GM18498 (cell line): Measurements from ENCODE around the gene ARMC9.
"Not testable (repeated sequence)": the region's sequence is repeated elsewhere in the genome, so short reads cannot be mapped to it uniquely, and the experiment has no call there.

Source experiments
- ATAC-seq: cut with Tn5 transposase; IDR thresholded peaks from one replicate; pipeline ENCODE4 v1.9.1; 2021; ENCODE audit warnings: mild to moderate bottlenecking, moderate library complexity; ENCODE audit not compliant: unreplicated experiment

ARMC9 gene

GRCh38 chr2:231182513-231182899 is 15.9 kb upstream of the ARMC9 start:
- no peak for ATAC-seq

GRCh38 chr2:231183851-231184250 is 14.6 kb upstream of the ARMC9 start:
- ATAC-seq = no peak

GRCh38 chr2:231184319-231184718 is 14.1 kb upstream of the ARMC9 start:
- ATAC-seq = no peak

GRCh38 chr2:231185050-231185725 is 13.2 kb upstream of the ARMC9 start:
- ATAC-seq = no peak

GRCh38 chr2:231185886-231186285 is 12.5 kb upstream of the ARMC9 start:
- no peak for ATAC-seq

GRCh38 chr2:231186325-231186724 is 12.1 kb upstream of the ARMC9 start:
- ATAC-seq = no peak

- no peak for ATAC-seq
These were observed 10.5 kb upstream of the ARMC9 start for GRCh38 chr2:231187736-231188505.

- no peak for ATAC-seq
These were observed 9.8 kb upstream of the ARMC9 start for GRCh38 chr2:231188506-231189170.

GRCh38 chr2:231189171-231189530 is 9.3 kb upstream of the ARMC9 start:
- ATAC-seq = no peak

GRCh38 chr2:231189571-231190495 is 8.6 kb upstream of the ARMC9 start:
- no peak for ATAC-seq

- ATAC-seq = no peak
These were observed 7.8 kb upstream of the ARMC9 start for GRCh38 chr2:231190531-231191197.

GRCh38 chr2:231191896-231192872 is 6.2 kb upstream of the ARMC9 start:
- ATAC-seq = no peak

- ATAC-seq = no peak
These were observed 5.2 kb upstream of the ARMC9 start for GRCh38 chr2:231193216-231193615.

GRCh38 chr2:231196592-231196991 is 1.8 kb upstream of the ARMC9 start:
- no peak for ATAC-seq

GRCh38 chr2:231197196-231197595 is 1.2 kb upstream of the ARMC9 start:
- not testable (repeated sequence) for ATAC-seq

GRCh38 chr2:231197706-231198290 is 633 bp upstream of the ARMC9 start:
- no peak for ATAC-seq

- ATAC-seq = no peak
These were observed 788 bp downstream of the ARMC9 start for GRCh38 chr2:231199219-231199618.

- ATAC-seq = no peak
These were observed 2.5 kb downstream of the ARMC9 start for GRCh38 chr2:231200805-231201474.
